Thyroid gland (tissue), 4 donors: ENCODE data around the gene PSD4.

Source experiments
- CTCF ChIP-seq, 6 experiments: fragments of 200-600 bp in 3 of 6; fragments of 450-650 bp in 3 of 6; sonication (generic) in 3 of 6; IDR thresholded peaks; one replicate each; pipeline ENCODE4 v1.5.1; 2016 to 2019; ENCODE audit warnings: antibody characterized with exemption in 6 of 6, mild to moderate bottlenecking in 2 of 6, inconsistent platforms in 1 of 6, moderate library complexity in 1 of 6
- POLR2A ChIP-seq, 2 donors: fragments of 450-650 bp; IDR thresholded peaks; one replicate each; pipeline ENCODE4 v1.6.1; 2017; ENCODE audit warnings: antibody characterized with exemption in 2 of 2, mild to moderate bottlenecking in 2 of 2, moderate library complexity in 1 of 2

- TF ChIP-seq CTCF (IDR thresholded peaks at IDR 0.05) (no peak), POLR2A (IDR thresholded peaks at IDR 0.05) (no peak)
These were observed 35.9 kb upstream of the PSD4 start for GRCh38 chr2:113137827-113138226.
